Stimulated activated CD8-positive, alpha-beta memory T cell treated with anti-CD3 and anti-CD28 coated beads, Interleukin-15, amount 100 ng/mL, for 1 hour (primary cell): Measurements from ENCODE around the gene CRNKL1.

Source experiments
- DNase-seq: peaks from one replicate; pipeline ENCODE4 v3.0.0-alpha.2; 2020; ENCODE audit warnings: low read depth

Gene CRNKL1

GRCh38 chr20:20052074-20052970, at the start of gene CRNKL1, which contains the start of gene CFAP61:
TSS of gene CRNKL1 (minus strand) at chr20:20052466. CDS start at chr20:20052342, 124 bp downstream.
TSS of gene CFAP61 (plus strand) at chr20:20052532. CDS start at chr20:20056654, 4,122 bp downstream.
- DNase-seq, result peak; percentile 97

- no peak for DNase-seq
Measured at GRCh38 chr20:20100881-20101280, 48.6 kb upstream of the CRNKL1 start.

- no peak for DNase-seq
Measured at GRCh38 chr20:20096421-20096820, 44.2 kb upstream of the CRNKL1 start.

- no peak for DNase-seq
Measured at GRCh38 chr20:20095114-20095872, 43.0 kb upstream of the CRNKL1 start.

GRCh38 chr20:20094410-20094809, 42.1 kb upstream of the CRNKL1 start:
- no peak for DNase-seq

- no peak for DNase-seq
Measured at GRCh38 chr20:20092827-20093226, 40.6 kb upstream of the CRNKL1 start.

GRCh38 chr20:20089939-20090338, 37.7 kb upstream of the CRNKL1 start:
- DNase-seq, result no peak

- no peak for DNase-seq
Measured at GRCh38 chr20:20089018-20089417, 36.8 kb upstream of the CRNKL1 start.

GRCh38 chr20:20085812-20086211, 33.5 kb upstream of the CRNKL1 start:
- no peak for DNase-seq

GRCh38 chr20:20085071-20085470, 32.8 kb upstream of the CRNKL1 start:
- DNase-seq, result no peak

- DNase-seq, result no peak
Measured at GRCh38 chr20:20084296-20084752, 32.1 kb upstream of the CRNKL1 start.

GRCh38 chr20:20083807-20084206, 31.5 kb upstream of the CRNKL1 start:
- DNase-seq, result no peak

- no peak for DNase-seq
Measured at GRCh38 chr20:20079102-20079784, 27.0 kb upstream of the CRNKL1 start.

GRCh38 chr20:20078041-20078440, 25.8 kb upstream of the CRNKL1 start:
- no peak for DNase-seq

- no peak for DNase-seq
Measured at GRCh38 chr20:20076297-20077065, 24.2 kb upstream of the CRNKL1 start.

- DNase-seq, result no peak
Measured at GRCh38 chr20:20075032-20075431, 22.8 kb upstream of the CRNKL1 start.

- DNase-seq, result no peak
Measured at GRCh38 chr20:20073801-20074371, 21.6 kb upstream of the CRNKL1 start.

- DNase-seq, result no peak
Measured at GRCh38 chr20:20070871-20071726, 18.8 kb upstream of the CRNKL1 start.

- DNase-seq, result no peak
Measured at GRCh38 chr20:20065361-20065760, 13.1 kb upstream of the CRNKL1 start.
